KOPT-K1 (cell line): ENCODE measurements around the gene MCOLN1.

ENCODE experiments used
- H3K27ac ChIP-seq: fragments of 200-600 bp; sonication (generic); 2 replicates; pipeline ENCODE4 v1.5.1; 2016; ENCODE audit warnings: antibody characterized with exemption, mild to moderate bottlenecking, low read depth, low read length; ENCODE audit not compliant: poor library complexity, severe bottlenecking
- H3K36me3 ChIP-seq: fragments of 200-600 bp; sonication (generic); 2 replicates; pipeline ENCODE4 v1.5.1; 2017; ENCODE audit warnings: antibody characterized with exemption, mild to moderate bottlenecking, low read length, moderate library complexity; ENCODE audit not compliant: insufficient read depth
- H3K9me3 ChIP-seq: fragments of 200-600 bp; sonication (generic); 2 replicates; pipeline ENCODE4 v1.5.1; 2017; ENCODE audit warnings: antibody characterized with exemption, low read length, mild to moderate bottlenecking; ENCODE audit not compliant: insufficient read depth, poor library complexity, severe bottlenecking

The MCOLN1 gene

GRCh38 chr19:7540761-7541474 lies 18.5 kb downstream of the MCOLN1 start:
- peaks cover 36% of the 10 kb centered on the region for H3K36me3 ChIP-seq
- H3K27ac ChIP-seq: no peak overlapping the region
- no peaks in the 10 kb centered on the region for H3K9me3 ChIP-seq

- Histone ChIP-seq H3K9me3 (no peaks in the 10 kb centered on the region), H3K27ac (no peak overlapping the region), H3K36me3 (peaks cover 36% of the 10 kb centered on the region)
These were observed 19.0 kb downstream of the MCOLN1 start for GRCh38 chr19:7541475-7541824.

GRCh38 chr19:7541828-7542443 lies 19.5 kb downstream of the MCOLN1 start:
- H3K27ac ChIP-seq: no peak overlapping the region
- no peaks in the 10 kb centered on the region for H3K9me3 ChIP-seq
- H3K36me3 ChIP-seq: peaks cover 36% of the 10 kb centered on the region

- Histone ChIP-seq H3K36me3 (peaks cover 36% of the 10 kb centered on the region), H3K9me3 (no peaks in the 10 kb centered on the region), H3K27ac (no peak overlapping the region)
These were observed 20.3 kb downstream of the MCOLN1 start for GRCh38 chr19:7542556-7543348.

- Histone ChIP-seq H3K36me3 (peaks cover 36% of the 10 kb centered on the region), H3K9me3 (no peaks in the 10 kb centered on the region)
These were observed 22.2 kb downstream of the MCOLN1 start for GRCh38 chr19:7544626-7545025.

GRCh38 chr19:7545300-7545699 lies 22.9 kb downstream of the MCOLN1 start:
- Histone ChIP-seq H3K27ac (no peak overlapping the region), H3K36me3 (peaks cover 32% of the 10 kb centered on the region), H3K9me3 (no peaks in the 10 kb centered on the region)

More at GRCh38 chr19:7544626-7545025, 22.2 kb downstream of the MCOLN1 start:
- peak overlapping the region; percentile 22 for H3K27ac ChIP-seq

GRCh38 chr19:7545904-7546303 lies 23.5 kb downstream of the MCOLN1 start:
- Histone ChIP-seq H3K36me3 (peaks cover 26% of the 10 kb centered on the region), H3K9me3 (no peaks in the 10 kb centered on the region), H3K27ac (no peak overlapping the region)

GRCh38 chr19:7547159-7547558 lies 24.7 kb downstream of the MCOLN1 start:
- H3K36me3 ChIP-seq: peaks cover 15% of the 10 kb centered on the region
- H3K27ac ChIP-seq: no peak overlapping the region
- H3K9me3 ChIP-seq: no peaks in the 10 kb centered on the region

- no peak overlapping the region for H3K27ac ChIP-seq
- no peaks in the 10 kb centered on the region for H3K9me3 ChIP-seq
- no peaks in the 10 kb centered on the region; the same call in 1 of the 2 replicates for H3K36me3 ChIP-seq
These were observed 27.2 kb downstream of the MCOLN1 start for GRCh38 chr19:7549429-7550148.

- H3K36me3 ChIP-seq: no peaks in the 10 kb centered on the region; the same call in 1 of the 2 replicates
- no peak overlapping the region for H3K27ac ChIP-seq
- no peaks in the 10 kb centered on the region for H3K9me3 ChIP-seq
These were observed 27.8 kb downstream of the MCOLN1 start for GRCh38 chr19:7550169-7550770.

GRCh38 chr19:7550987-7551761 lies 28.8 kb downstream of the MCOLN1 start:
- Histone ChIP-seq H3K36me3 (peaks cover 7% of the 10 kb centered on the region; the same call in 1 of the 2 replicates), H3K27ac (no peak overlapping the region), H3K9me3 (no peaks in the 10 kb centered on the region)

GRCh38 chr19:7552781-7553180 lies 30.4 kb downstream of the MCOLN1 start:
- Histone ChIP-seq H3K36me3 (peaks cover 23% of the 10 kb centered on the region), H3K27ac (no peak overlapping the region), H3K9me3 (no peaks in the 10 kb centered on the region)

- Histone ChIP-seq H3K36me3 (peaks cover 38% of the 10 kb centered on the region), H3K9me3 (no peaks in the 10 kb centered on the region), H3K27ac (no peak overlapping the region)
These were observed 32.1 kb downstream of the MCOLN1 start for GRCh38 chr19:7554565-7554964.
